BJ (cell line): ENCODE results near the gene FBXW4. TPM values are rescaled to one million over a fixed set of nuclear protein-coding genes. Genes with fewer than 3 reads are reported as not detected.

Source experiments
- CTCF ChIA-PET: fragments of 350-600 bp; formaldehyde crosslinking; extraction: SDS; loops from one replicate; lab custom pipeline; 2021; ENCODE audit warnings: antibody characterized with exemption, inconsistent platforms; lab: Yijun Ruan, JAX
- POLR2A ChIA-PET: fragments of 300-600 bp; sonication (Branson Sonifier 250); formaldehyde crosslinking; extraction: SDS; loops from one replicate; lab custom pipeline; 2021; ENCODE audit warnings: antibody characterized with exemption; lab: Charles Lee
- DNase-seq: peaks from one replicate; pipeline ENCODE4 v3.0.0-alpha.2; 2011; ENCODE audit warnings: low read depth
- H3K27me3 ChIP-seq: 2 replicates; pipeline ENCODE4 v1.6.0; 2011; ENCODE audit warnings: low read length; ENCODE audit not compliant: control insufficient read depth, insufficient read depth
- H3K36me3 ChIP-seq: 2 replicates; pipeline ENCODE4 v1.5.1; 2011; ENCODE audit warnings: low read length; ENCODE audit not compliant: control insufficient read depth, insufficient read depth
- H3K4me3 ChIP-seq: 2 replicates; pipeline ENCODE4 v1.5.1; 2011; ENCODE audit warnings: low read depth, mild to moderate bottlenecking, control low read depth, low read length
- polyA plus RNA-seq: library from polyadenylated mRNA; depleted of rRNA; stranded (reverse); fragments of >200 nt; gene quantifications from 2 replicates; pipeline ENCODE4 v1.2.3, GENCODE V29; 2011
- TF ChIP-seq, protein P1 (sequence below): IDR thresholded peaks from 2 replicates; pipeline ENCODE4 v1.5.1; 2011; ENCODE audit warnings: low read depth, mild to moderate bottlenecking, control low read depth, inconsistent platforms, low read length, moderate library complexity; ENCODE audit not compliant: insufficient read depth

FBXW4 gene
- polyA plus RNA-seq, 1 experiment, result 31.2 TPM

- Histone ChIP-seq H3K4me3 (no peak overlapping the region), H3K27me3 (peaks cover 31% of the 10 kb centered on the region), H3K36me3 (no peaks in the 10 kb centered on the region)
- TF ChIP-seq, protein P1, sequence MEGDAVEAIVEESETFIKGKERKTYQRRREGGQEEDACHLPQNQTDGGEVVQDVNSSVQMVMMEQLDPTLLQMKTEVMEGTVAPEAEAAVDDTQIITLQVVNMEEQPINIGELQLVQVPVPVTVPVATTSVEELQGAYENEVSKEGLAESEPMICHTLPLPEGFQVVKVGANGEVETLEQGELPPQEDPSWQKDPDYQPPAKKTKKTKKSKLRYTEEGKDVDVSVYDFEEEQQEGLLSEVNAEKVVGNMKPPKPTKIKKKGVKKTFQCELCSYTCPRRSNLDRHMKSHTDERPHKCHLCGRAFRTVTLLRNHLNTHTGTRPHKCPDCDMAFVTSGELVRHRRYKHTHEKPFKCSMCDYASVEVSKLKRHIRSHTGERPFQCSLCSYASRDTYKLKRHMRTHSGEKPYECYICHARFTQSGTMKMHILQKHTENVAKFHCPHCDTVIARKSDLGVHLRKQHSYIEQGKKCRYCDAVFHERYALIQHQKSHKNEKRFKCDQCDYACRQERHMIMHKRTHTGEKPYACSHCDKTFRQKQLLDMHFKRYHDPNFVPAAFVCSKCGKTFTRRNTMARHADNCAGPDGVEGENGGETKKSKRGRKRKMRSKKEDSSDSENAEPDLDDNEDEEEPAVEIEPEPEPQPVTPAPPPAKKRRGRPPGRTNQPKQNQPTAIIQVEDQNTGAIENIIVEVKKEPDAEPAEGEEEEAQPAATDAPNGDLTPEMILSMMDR, result no peak
- DNase-seq, result no peak
- ChIA-PET CTCF (interaction anchor here (3.9 to 7.8 kb wide), 2 partner anchors 11 to 355 kb away, joined by 32 to 115 read pairs; no protein-coding TSS in a partner anchor), POLR2A (no interaction called here)
Observed at GRCh38 chr10:101567165-101568006, 127.6 kb downstream of the FBXW4 start.

DNA sequence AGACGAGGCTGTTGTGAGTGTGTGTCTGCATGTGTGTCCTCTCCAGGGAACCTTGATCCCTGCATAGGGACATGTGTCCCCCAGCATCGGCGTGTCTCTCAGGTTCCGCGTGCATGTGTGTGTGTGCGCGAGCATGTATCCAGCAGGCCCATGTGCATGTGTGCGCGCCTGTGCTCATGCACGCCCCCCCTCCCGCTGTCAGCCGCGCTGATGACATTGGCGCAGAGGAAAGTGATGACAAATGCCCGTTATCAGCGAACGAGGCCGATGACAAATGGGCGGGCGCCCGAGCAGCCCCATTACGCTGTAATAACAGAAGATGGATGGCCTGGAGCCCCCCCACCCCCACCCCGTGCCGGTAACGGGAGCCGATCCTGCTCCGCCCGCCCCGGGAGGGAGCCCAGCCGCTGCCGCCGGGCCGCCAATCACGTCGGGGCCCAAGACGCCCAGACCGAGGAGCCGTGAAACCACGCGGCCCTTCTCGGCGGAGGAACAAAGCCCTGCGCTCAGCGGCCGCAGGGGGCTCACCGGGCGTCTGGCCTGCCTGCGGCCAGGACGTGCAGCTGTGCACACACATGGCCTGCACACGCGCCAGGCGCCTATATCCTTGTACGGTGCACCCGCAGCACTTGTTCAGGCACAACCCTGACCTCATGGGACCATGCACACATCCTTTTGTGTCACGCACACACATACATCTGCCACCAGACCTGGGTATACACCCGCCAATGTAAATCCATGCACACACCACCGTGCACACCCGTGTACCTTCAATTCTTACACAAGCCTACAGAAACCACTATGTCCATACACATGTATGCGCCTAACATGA is 128.4 kb downstream of the FBXW4 start:
- POLR2A ChIA-PET, result no interaction called here
- CTCF ChIA-PET, result interaction anchor here (0.6 to 7.8 kb wide), 2 partner anchors 42 to 354 kb away, joined by 3 to 115 read pairs; no protein-coding TSS in a partner anchor
- DNase-seq, result no peak
- peaks cover 31% of the 10 kb centered on the region for H3K27me3 ChIP-seq
- H3K4me3 ChIP-seq, result 0 out of 2 replicates have a peak overlapping the region, but pooled peaks have one; percentile 17
- TF ChIP-seq, protein P1, result 0 out of 2 replicates have a peak, but pooled peaks have one; percentile 11
- H3K36me3 ChIP-seq, result no peaks in the 10 kb centered on the region

- POLR2A ChIA-PET, result no interaction called here
- Histone ChIP-seq H3K36me3 (no peaks in the 10 kb centered on the region), H3K27me3 (peaks cover 31% of the 10 kb centered on the region), H3K4me3 (no peak overlapping the region)
- no peak for DNase-seq
- TF ChIP-seq, protein P1, result no peak
- CTCF ChIA-PET, result interaction anchor here (0.6 kb wide), 1 partner anchor 42 kb away, joined by 3 read pairs; no protein-coding TSS in a partner anchor
Observed at GRCh38 chr10:101565936-101566332, 129.0 kb downstream of the FBXW4 start.

DNA sequence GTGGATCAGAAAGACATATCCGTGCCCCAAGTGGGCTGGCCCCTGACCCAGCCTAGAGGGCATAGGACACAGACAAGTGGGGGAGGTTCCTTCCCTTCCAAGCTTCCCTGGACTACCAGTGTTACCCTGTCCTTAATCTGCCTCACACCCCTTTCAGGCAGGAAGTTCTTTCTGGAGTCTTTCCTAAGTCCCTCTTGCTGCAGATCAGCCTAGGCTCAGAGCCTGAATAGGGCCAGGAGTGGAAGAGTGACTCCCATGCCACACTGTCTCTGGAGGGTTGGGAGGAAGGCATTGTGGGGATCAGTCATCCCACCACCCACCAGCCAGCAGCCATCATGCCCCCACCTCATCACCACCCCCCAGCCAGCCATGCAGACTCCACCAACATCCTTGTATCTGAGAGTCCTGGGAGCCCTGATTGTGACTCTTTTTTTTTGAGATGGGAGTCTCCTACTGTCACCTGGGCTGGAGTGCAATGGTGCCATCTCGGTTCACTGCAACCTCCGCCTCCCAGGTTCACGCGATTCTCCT is 129.5 kb downstream of the FBXW4 start:
- ChIA-PET POLR2A (no interaction called here), CTCF (interaction anchor here (0.5 to 0.6 kb wide), 2 partner anchors 43 to 310 kb away, joined by 3 read pairs; no protein-coding TSS in a partner anchor)
- H3K27me3 ChIP-seq, result peaks cover 31% of the 10 kb centered on the region
- H3K4me3 ChIP-seq, result no peak overlapping the region
- DNase-seq, result no peak
- no peaks in the 10 kb centered on the region for H3K36me3 ChIP-seq
- TF ChIP-seq, protein P1, result no peak
